Tibial artery (tissue), 4 donors: ENCODE measurements around the gene PCNX3.

ENCODE experiments used
- DNase-seq, 2 donors: peaks; one replicate each; pipeline ENCODE4 v3.0.0-alpha.2; 2019
- H3K27ac ChIP-seq, 2 donors: fragments of 200-600 bp; sonication (generic) in 1 of 2; 1 replicate in 1 of 2; 2 replicates in 1 of 2; pipeline ENCODE4 v1.5.1; 2018 to 2019; ENCODE audit warnings: mild to moderate bottlenecking in 1 of 2
- H3K27me3 ChIP-seq, 2 donors: fragments of 200-600 bp; sonication (generic) in 1 of 2; one replicate each; pipeline versions ENCODE4 v1.5.1 to v1.6.0; 2016 to 2019
- H3K36me3 ChIP-seq, 3 donors: fragments of 200-600 bp; sonication (generic) in 2 of 3; one replicate each; pipeline ENCODE4 v1.5.1; 2016 to 2019; ENCODE audit warnings: mild to moderate bottlenecking in 2 of 3
- H3K4me1 ChIP-seq, 4 donors: fragments of 200-600 bp; sonication (generic) in 2 of 4; 1 replicate in 3 of 4; 2 replicates in 1 of 4; pipeline ENCODE4 v1.5.1; 2016 to 2019
- H3K4me3 ChIP-seq, 2 donors: fragments of 200-600 bp; sonication (generic) in 1 of 2; 1 replicate in 1 of 2; 2 replicates in 1 of 2; pipeline ENCODE4 v1.5.1; 2018 to 2019; ENCODE audit warnings: mild to moderate bottlenecking in 2 of 2
- H3K9me3 ChIP-seq, 3 donors: fragments of 200-600 bp; sonication (generic) in 1 of 3; one replicate each; pipeline ENCODE4 v1.5.1; 2016 to 2019
- intact Hi-C: fragments of 100-400 bp; cut with DNase I; formaldehyde crosslinking; loops from one replicate; pipeline ENCODE4 v1.15.0; 2023; ENCODE audit warnings: low total_unique reads
- TF ChIP-seq, protein P1 (sequence below), 2 experiments: fragments of 200-600 bp in 1 of 2; fragments of 450-650 bp in 1 of 2; IDR thresholded peaks; one replicate each; pipeline ENCODE4 v1.5.1; 2017 to 2019; ENCODE audit warnings: antibody characterized with exemption in 2 of 2, mild to moderate bottlenecking in 1 of 2, moderate library complexity in 1 of 2

The PCNX3 gene

GRCh38 chr11:65591939-65592857, 23.4 kb upstream of the PCNX3 start:
- peak; percentile 63 to 68 for DNase-seq
- intact Hi-C loops: no loop called here
- H3K27ac ChIP-seq: peak overlapping the region; percentile 3 to 8
- TF ChIP-seq, protein P1, sequence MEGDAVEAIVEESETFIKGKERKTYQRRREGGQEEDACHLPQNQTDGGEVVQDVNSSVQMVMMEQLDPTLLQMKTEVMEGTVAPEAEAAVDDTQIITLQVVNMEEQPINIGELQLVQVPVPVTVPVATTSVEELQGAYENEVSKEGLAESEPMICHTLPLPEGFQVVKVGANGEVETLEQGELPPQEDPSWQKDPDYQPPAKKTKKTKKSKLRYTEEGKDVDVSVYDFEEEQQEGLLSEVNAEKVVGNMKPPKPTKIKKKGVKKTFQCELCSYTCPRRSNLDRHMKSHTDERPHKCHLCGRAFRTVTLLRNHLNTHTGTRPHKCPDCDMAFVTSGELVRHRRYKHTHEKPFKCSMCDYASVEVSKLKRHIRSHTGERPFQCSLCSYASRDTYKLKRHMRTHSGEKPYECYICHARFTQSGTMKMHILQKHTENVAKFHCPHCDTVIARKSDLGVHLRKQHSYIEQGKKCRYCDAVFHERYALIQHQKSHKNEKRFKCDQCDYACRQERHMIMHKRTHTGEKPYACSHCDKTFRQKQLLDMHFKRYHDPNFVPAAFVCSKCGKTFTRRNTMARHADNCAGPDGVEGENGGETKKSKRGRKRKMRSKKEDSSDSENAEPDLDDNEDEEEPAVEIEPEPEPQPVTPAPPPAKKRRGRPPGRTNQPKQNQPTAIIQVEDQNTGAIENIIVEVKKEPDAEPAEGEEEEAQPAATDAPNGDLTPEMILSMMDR (IDR thresholded peaks at IDR 0.05): no peak
- H3K27me3 ChIP-seq: no peaks in the 10 kb centered on the region
- peaks cover 32 to 58% (median 44%) of the 10 kb centered on the region in 3 donors for H3K36me3 ChIP-seq
- H3K9me3 ChIP-seq: no peaks in the 10 kb centered on the region
- H3K4me1 ChIP-seq: peaks cover 0 to 38% (median 28%) of the 10 kb centered on the region in 4 donors
- no peak overlapping the region for H3K4me3 ChIP-seq

DNA sequence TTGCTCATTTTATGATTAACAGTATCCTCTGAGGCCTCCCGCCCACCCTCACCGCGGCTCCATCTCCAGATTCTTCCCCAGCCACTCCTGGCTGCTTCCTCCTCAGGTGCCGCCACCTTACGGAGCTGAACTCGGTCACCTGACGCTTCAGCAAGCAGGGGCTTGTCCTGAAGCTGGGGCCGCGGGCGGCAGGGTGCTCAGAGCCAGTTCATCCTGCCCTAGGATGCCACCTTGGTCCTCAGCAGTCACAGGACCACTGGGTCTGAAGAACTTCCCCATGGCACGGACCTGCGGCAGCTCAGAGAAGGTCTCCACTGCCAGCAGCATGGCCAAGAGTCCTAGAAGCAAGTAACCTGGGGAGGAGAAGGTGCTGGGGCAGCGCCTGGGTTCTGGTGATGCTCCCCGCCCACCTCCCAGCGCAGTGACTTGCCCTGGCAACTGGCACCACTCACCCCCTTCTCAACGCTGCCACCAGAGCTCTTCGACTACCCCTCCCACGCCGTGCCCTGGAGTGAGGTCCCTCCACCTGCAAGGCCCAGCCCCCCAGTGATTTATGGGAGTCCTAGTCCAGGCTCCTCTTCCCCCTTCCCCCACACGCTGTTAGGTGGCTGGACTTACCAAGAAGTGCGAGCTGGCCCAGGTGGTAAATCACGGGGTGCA, 22.6 kb upstream of the PCNX3 start:
- intact Hi-C loops: no loop called here
- no peak overlapping the region for H3K4me3 ChIP-seq

DNA sequence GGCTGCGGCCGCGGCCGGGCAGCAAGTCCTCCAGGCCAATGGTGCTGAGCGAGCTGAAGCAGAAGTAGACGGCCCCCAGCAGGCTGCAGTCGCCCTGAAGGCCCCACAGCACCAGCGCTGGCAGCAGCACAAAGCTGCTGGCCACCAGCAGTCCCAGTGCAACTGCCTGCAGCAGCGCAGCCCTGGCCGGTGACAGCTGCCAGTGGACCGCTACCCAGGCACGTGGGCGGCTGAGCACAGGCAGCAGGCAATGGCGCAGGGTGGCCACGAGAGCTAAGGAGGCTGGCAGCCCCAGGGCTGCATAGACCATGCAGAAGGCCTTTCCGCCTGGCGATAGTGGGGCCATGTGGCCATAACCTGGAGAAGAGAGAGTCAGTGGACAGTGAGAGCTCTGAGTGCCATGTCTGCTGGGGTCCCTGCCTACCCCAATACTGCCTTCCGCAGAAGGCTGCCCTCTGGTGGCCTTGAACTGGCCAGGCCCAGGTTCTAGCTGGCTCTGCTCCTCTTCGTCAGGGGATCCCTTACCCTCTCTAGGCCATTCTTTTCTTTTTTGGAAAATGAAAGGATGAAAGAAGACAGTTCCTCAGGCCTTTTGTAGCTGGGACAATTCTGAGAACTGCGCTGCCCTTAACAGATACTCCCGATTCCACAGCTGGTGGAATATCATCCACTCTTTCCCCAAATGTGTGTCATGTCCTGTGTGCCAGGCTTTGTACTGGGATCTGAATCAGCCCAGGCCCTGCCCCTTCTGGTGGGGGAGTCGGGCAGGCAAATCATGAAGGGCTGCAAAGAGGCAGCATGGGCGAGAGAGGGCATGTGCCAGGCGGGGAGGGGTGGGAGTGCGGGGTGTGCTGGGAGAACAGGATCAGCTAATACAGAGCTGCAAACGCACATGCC, 21.8 kb upstream of the PCNX3 start:
- Histone ChIP-seq H3K36me3 (peaks cover 45 to 70% (median 59%) of the 10 kb centered on the region in 3 donors), H3K4me3 (no peak overlapping the region), H3K4me1 (peaks cover 0 to 22% (median 13%) of the 10 kb centered on the region in 4 donors), H3K27ac (peak overlapping the region; percentile 3 to 31), H3K27me3 (no peaks in the 10 kb centered on the region), H3K9me3 (no peaks in the 10 kb centered on the region)
- DNase-seq: peak in 1 of 2 donors; percentile 81
- TF ChIP-seq, protein P1 (IDR thresholded peaks at IDR 0.05): peak; percentile 79 to 81
- intact Hi-C loops: no loop called here

More for the DNA sequence above, 22.6 kb upstream of the PCNX3 start:
- H3K36me3 ChIP-seq: peaks cover 37 to 66% (median 51%) of the 10 kb centered on the region in 3 donors
- H3K27me3 ChIP-seq: no peaks in the 10 kb centered on the region
- H3K27ac ChIP-seq: peak overlapping the region; percentile 3 to 31
- no peaks in the 10 kb centered on the region for H3K9me3 ChIP-seq
- TF ChIP-seq, protein P1 (IDR thresholded peaks at IDR 0.05): no peak
- H3K4me1 ChIP-seq: peaks cover 0 to 30% (median 21%) of the 10 kb centered on the region in 4 donors
- peak in 1 of 2 donors; percentile 69 for DNase-seq

- DNase-seq: peak in 1 of 2 donors; percentile 61
- Histone ChIP-seq H3K9me3 (no peaks in the 10 kb centered on the region), H3K36me3 (peaks cover 39 to 71% (median 64%) of the 10 kb centered on the region in 3 donors), H3K27me3 (no peaks in the 10 kb centered on the region), H3K4me1 (peaks cover 0 to 21% (median 12%) of the 10 kb centered on the region in 4 donors), H3K4me3 (no peak overlapping the region), H3K27ac (peak overlapping the region in 1 of 2 donors; percentile 16)
- intact Hi-C loops: no loop called here
- TF ChIP-seq, protein P1 (IDR thresholded peaks at IDR 0.05): no peak
These were observed 20.4 kb upstream of the PCNX3 start for GRCh38 chr11:65595131-65595530.
